HG03175 (cell line): Measurements from ENCODE around the gene BTRC.

ENCODE experiments used
- ATAC-seq: cut with Tn5 transposase; IDR thresholded peaks from one replicate; pipeline ENCODE4 v1.9.1; 2021; ENCODE audit warnings: mild to moderate bottlenecking, moderate library complexity; ENCODE audit not compliant: unreplicated experiment

The BTRC gene

GRCh38 chr10:101476383-101476782, 122.4 kb downstream of the BTRC start:
- no peak for ATAC-seq

- no peak for ATAC-seq
Measured at GRCh38 chr10:101478956-101479355, 125.0 kb downstream of the BTRC start.

DNA sequence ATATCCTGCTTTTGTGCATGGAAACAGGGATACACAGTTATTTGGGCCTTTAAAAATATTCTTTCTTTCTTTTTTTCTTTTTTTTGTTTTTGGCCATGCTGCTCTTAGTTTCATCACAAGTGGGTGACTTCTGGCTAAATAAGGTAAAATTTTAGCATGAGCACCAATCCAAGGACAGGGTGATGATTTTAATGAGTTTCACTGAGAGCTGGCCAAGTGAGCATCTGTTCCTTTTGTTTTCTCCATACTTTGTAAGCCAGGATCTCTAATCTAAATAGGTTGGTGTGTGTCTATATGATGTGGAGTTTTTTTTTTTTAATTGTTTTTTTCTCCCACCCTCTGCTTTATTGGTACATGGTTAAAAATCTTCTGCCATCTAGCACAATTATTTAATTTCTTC, 127.3 kb downstream of the BTRC start:
- no peak for ATAC-seq

- ATAC-seq, result no peak
Measured at GRCh38 chr10:101482568-101482967, 128.6 kb downstream of the BTRC start.

DNA sequence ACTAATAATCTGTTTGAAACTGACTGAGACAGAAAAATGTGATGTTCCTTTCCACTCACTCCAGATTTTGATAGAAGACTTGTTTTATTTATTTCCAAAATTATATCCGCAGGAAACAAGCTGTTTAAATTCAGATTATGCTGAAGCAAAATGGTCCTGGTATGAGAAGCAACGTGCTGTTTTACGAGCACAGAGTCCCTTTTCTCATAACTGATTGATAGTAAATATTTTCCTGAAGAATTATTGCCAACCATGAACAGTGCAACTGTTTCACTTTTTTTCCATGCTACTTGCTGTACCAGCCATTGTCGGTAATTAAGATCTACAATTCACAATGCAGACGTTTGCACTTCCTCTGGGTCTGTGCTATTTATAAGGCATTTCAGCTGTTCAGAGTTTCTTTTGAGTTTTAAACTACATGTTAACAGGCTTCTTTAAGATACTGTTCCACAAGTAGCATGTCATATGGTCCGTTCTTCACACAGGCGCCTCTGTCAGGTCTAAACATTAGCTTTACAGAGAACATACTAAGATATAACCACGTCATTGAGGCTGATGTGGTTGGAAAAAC, 130.3 kb downstream of the BTRC start:
- no peak for ATAC-seq

DNA sequence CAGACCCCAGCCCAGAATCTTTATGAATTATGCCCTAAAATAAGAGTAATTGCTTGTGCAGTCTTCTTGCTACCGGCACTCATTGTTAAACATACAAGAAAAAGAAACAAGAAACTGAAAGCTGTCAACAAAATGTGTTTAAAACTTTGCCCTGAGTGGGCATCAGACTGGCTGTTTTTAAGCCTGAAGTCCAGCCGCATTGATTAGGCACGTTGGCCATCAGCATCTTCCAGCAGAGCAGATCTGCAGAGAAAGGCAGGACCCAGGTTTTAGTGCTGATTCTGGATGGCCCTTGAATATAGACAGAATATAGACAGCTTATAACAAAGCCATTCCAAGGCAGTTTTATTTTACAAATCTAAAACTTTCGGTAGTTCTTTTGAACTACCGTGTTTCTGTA, 131.2 kb downstream of the BTRC start:
- no peak for ATAC-seq

DNA sequence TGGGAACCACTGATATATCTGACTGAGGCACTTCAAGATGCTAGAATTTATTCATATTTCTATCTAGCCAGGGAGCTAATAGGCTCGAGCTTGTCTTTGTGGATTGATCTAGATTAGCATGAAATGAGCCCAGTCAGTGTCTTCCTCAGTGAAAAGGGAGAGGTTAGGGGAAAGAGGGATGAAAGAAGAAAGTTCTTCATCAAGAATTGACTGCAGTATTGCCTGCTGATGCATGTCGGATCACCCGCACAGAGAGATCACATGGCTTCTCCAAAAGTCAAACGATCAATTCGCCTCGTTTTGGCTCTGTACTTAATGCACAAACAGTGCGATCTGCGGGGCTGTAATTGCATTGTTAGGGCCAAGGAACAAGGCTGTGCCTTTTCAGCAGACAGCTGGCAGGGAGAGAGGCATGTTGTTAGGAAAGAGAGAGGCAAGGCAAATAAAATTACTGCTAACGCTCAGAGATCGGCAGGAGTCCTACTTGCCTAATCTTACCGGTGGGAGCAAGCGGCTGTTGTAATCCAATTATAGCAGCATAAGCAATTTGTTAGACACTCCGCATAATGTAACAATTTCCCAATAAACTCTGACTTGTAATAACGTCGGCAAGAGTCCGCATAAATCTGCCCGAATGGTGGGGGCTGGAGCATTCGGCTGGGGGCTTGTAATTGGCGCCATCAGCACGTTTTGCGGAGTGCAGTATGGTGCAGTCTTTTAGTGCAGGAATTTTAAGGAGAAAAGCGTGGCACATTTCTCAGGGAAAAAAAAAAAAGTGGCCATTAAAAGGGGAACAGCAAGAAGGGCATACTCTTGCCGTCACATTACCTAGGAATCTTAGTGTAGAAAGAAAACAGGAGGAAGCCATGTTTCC, 132.0 kb downstream of the BTRC start:
- no peak for ATAC-seq

- no peak for ATAC-seq
Measured at GRCh38 chr10:101487399-101487798, 133.4 kb downstream of the BTRC start.

DNA sequence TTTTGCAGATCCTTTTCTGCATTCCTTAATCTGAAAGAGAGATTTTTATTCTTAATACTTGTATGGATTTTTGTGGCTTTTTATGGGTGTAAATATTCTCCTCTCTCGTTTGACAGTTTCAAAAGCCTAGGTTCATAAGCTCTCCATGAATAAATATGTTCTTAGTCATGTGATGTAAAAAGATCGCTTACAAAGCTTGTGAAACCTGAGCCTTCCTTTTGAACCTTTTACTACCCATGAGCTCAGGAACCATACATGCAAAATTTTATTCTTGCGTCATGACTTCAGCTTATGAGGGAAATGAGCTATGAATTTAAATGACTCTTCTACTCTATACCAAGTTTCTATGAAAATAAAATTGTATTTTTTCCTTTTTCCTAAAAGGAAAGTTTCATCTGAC, 135.4 kb downstream of the BTRC start:
- no peak for ATAC-seq

GRCh38 chr10:101490026-101490425, 136.1 kb downstream of the BTRC start:
- ATAC-seq, result no peak

GRCh38 chr10:101492205-101492604, 138.2 kb downstream of the BTRC start:
- ATAC-seq, result no peak

DNA sequence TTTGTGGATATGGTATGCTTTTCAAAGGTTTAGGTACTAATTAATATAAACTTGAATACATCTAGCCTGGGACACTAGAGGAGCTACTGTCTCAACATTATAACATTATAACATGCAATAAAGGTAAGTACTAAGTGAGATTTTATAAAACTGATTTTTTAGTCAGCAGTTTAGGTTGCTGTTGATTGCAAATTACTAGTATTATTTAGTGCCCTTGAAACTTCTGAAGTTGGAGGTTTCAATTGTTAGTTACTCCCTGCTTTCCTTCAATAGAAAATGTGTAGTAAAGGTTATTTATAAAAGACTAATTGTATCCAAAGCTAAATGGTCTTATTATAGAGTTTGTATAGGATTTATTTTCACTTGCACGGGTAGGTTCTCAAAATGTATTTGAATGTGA, 138.8 kb downstream of the BTRC start:
- no peak for ATAC-seq

- ATAC-seq, result no peak
Measured at GRCh38 chr10:101493249-101493648, 139.3 kb downstream of the BTRC start.

GRCh38 chr10:101493782-101494281, 139.9 kb downstream of the BTRC start:
- no peak for ATAC-seq

DNA sequence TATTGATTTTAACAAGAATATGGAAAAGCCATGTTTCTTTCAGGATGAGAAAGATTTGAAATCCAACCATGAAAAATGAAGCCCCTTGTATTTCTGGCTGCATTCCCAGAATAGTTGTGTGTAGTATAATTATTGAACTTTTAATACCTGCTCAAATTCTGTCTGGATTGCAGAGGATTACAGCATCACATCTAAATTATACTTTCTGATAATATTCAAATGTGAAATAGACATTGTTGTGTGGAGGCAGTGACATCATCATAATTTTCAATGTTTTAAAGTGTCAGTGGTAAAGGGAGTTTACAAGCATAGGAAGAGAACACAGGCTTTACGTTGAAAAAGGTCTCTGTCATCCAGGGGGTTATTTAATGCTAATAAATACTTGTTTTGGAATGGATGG, 140.7 kb downstream of the BTRC start:
- ATAC-seq, result no peak

DNA sequence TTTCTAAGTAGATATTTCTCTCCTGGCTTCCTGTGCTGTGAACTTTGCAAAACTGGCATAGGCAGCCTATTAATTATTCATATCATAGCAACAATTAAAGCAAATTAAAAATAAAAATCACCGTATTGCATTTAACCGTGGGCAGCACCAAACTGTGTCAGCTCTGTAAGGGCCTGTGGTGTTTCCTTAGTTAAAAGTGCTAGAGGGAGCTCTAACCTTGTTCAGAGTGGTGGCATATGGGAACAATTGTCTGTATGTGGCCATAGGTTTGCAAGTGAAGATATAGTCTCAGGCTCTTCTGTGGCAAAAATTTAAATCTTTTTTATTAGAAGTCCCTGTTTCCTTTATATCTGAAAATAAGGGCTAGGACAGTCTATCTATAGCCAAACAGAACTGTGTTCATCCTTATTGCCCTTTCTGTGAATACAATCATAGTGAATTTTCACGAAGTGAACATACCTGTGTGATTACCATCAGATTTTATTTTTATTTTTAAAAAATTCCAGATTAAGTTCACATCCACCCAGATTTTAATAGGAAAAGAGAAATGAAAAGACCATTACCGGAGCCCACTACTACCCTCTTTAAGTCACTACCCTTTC, 141.5 kb downstream of the BTRC start:
- ATAC-seq, result no peak

- no peak for ATAC-seq
Measured at GRCh38 chr10:101504438-101504837, 150.5 kb downstream of the BTRC start.

DNA sequence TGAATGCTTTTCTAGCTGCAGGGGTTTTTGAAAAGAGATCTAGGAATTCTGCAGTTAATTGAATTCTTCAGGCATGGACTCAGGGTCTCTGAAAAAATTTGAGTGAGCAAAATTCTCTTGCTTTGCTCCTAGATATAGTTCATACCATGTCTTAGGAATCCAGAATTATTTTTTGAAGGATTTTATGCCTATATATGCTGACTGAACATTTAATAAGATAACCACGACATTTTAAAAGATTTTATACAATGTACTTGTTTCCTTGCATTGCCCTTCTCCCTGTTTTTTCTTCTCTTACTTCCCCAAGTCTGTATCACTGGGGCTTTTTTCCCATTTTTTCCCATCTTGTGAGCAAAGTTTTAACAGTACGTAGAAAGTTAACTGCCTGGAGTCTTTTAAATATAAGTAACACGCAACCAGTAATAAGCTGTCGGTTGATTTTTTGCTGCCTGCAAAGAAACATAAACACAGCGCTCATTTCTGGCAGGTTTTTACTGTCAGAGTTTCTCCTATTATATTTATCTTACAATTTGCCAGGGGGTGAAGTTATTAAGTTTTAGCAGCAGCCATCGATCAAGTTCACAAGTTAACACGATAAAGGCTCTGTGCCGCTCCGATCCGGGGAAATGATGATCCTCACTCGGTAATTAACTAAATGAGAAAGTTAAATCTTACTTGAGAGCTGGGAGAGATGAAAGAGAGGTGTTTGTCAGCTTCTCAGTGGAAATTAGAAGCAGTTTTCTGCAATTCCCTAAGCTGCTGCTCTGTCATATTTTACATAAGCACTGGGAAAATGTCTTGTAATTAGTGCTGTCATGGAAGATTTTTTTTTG, 153.1 kb downstream of the BTRC start:
- no peak for ATAC-seq

- no peak for ATAC-seq
Measured at GRCh38 chr10:101507828-101508227, 153.9 kb downstream of the BTRC start.

DNA sequence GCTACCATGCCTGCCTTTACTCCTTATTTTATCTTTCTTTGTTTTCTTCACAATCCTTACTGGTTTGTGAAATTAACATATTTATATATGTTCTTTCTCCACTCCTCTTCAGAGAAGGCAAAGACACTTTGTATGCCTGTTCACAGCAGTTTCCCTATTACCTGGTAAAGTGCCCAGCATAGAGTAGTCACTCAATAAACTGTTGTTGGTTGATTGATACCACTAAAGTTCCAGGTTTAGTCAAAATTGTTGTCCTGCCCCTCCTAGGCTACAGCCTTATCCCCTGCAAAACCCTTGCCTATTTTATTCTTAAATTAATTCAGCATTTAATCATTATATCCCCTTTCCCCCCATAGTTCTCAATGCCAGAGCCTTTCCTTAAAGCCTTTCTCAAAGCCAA, 158.0 kb downstream of the BTRC start:
- ATAC-seq, result no peak

GRCh38 chr10:101512738-101513137, 158.8 kb downstream of the BTRC start:
- no peak for ATAC-seq
